GM12865 (cell line): ENCODE results near the gene PADI1.

ENCODE experiments used
- DNase-seq: peaks from one replicate; pipeline ENCODE4 v3.0.0; 2010; ENCODE audit warnings: low read depth
- H3K4me3 ChIP-seq: 2 replicates; pipeline ENCODE4 v1.5.1; 2011; ENCODE audit warnings: mild to moderate bottlenecking, low read depth, low read length, control low read depth
- TF ChIP-seq, protein P1 (sequence below): IDR thresholded peaks from 2 replicates; pipeline ENCODE4 v1.5.1; 2011; ENCODE audit warnings: low read length, control low read depth, low read depth, inconsistent platforms; ENCODE audit not compliant: insufficient read depth; ENCODE audit errors: missing control alignments

PADI1 gene

DNA sequence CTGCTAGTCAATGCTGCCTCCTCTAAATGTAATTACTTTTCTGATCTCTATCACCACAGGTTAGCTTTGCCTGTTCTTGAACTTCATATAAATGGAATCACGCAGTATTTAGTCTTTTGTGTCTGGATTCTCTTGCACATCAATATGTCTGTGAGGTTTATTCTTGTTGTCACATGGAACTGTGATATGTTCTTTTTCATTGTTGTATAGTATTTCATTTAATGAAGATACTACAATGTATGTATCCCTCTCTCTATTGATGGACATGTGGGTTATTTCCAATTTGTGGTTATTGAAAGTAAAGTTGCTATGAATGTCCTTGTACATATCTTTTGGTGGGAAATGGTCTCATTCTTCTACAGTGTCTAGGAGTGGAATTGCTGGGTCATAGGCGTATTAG is 16.7 kb upstream of the PADI1 start:
- no peak for DNase-seq
- no peak overlapping the region for H3K4me3 ChIP-seq
- TF ChIP-seq, protein P1, sequence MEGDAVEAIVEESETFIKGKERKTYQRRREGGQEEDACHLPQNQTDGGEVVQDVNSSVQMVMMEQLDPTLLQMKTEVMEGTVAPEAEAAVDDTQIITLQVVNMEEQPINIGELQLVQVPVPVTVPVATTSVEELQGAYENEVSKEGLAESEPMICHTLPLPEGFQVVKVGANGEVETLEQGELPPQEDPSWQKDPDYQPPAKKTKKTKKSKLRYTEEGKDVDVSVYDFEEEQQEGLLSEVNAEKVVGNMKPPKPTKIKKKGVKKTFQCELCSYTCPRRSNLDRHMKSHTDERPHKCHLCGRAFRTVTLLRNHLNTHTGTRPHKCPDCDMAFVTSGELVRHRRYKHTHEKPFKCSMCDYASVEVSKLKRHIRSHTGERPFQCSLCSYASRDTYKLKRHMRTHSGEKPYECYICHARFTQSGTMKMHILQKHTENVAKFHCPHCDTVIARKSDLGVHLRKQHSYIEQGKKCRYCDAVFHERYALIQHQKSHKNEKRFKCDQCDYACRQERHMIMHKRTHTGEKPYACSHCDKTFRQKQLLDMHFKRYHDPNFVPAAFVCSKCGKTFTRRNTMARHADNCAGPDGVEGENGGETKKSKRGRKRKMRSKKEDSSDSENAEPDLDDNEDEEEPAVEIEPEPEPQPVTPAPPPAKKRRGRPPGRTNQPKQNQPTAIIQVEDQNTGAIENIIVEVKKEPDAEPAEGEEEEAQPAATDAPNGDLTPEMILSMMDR = no peak

DNA sequence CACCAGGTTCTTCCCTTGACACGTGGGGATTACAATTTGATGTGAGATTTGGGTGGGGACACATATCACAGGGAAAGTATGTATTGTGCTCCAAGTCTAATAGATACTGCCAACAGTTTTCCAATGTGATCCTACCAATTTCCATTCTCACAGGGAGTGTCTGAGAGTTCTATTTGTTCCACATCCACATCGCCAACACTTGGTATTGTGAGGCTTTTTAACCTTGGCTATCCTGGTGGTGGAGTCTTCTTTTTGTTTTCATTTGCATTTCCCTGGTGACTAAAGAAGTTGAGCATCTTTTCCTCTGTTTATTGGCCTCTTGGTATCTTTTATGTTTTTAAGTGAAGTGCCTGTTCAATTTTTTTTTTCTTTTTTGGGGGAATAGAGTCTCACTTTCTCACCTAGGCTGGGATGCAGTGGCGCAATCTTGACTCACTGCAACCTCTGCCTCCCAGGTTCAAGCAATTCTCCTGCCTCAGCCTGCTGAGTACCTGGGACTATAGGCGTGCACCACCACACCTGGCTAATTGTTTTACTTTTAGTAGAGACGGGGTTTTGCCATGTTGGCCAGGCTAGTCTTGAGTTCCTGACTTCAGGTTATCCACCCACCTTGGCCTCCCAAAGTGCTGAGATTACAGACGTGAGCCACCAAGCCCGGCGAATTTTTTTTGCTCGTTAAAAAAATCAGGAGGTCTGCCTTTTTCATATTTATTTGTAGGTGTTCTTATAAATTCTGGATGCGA is 15.9 kb upstream of the PADI1 start:
- TF ChIP-seq, protein P1 = no peak
- DNase-seq = no peak
- no peak overlapping the region for H3K4me3 ChIP-seq

- H3K4me3 ChIP-seq = no peak overlapping the region
- TF ChIP-seq, protein P1 = no peak
- no peak for DNase-seq
Measured at GRCh38 chr1:17189632-17189990, 15.3 kb upstream of the PADI1 start.

- H3K4me3 ChIP-seq = no peak overlapping the region
- TF ChIP-seq, protein P1 = no peak
- no peak for DNase-seq
Measured at GRCh38 chr1:17190010-17190995, 14.6 kb upstream of the PADI1 start.

DNA sequence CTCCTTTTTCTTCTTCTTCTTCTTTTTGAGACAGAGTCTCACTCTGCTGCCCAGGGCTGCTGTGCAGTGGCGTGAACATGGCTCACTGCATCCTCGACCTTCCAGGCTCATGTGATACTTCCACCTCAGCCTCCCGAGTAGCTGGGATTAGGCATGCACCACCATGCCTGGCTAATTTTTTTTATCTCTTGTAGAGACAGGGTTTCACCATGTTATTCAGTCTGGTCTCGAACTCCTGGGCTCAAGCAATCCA is 13.0 kb upstream of the PADI1 start:
- TF ChIP-seq, protein P1 = no peak
- no peak overlapping the region for H3K4me3 ChIP-seq
- DNase-seq = no peak

GRCh38 chr1:17192394-17193221 is 12.3 kb upstream of the PADI1 start:
- no peak overlapping the region for H3K4me3 ChIP-seq
- no peak for DNase-seq
- TF ChIP-seq, protein P1 = no peak
